H1 (cell line): ENCODE results near the gene FAM9C. TPM values are rescaled to one million over a fixed set of nuclear protein-coding genes. Genes with fewer than 3 reads are reported as not detected.

Experiments
- CTCF ChIA-PET: fragments of 300-600 bp; sonication (Branson Sonifier 250); formaldehyde crosslinking; loops from one replicate; lab custom pipeline; 2021; ENCODE audit not compliant: partially characterized antibody; lab: Charles Lee
- POLR2A ChIA-PET: fragments of 300-600 bp; sonication (Branson Sonifier 250); formaldehyde crosslinking; loops from one replicate; lab custom pipeline; 2021; ENCODE audit warnings: inconsistent platforms; ENCODE audit not compliant: partially characterized antibody; lab: Charles Lee
- DNase-seq, 2 experiments: peaks; one replicate each; pipeline versions ENCODE4 v3.0.0 to v3.0.0-alpha.2; 2010 to 2022; ENCODE audit warnings: low spot score in 2 of 2, low read depth in 1 of 2, mixed read lengths in 1 of 2
- FAIRE-seq: peaks from 2 replicates; lab custom pipeline; 2011; peaks lifted over from hg19 to GRCh38; lab: Jason Lieb, UNC
- H2AFZ ChIP-seq: 2 replicates; pipeline ENCODE4 v1.8.1; 2012; ENCODE audit warnings: low read length, inconsistent platforms
- H2AK5ac ChIP-seq: 2 replicates; pipeline ENCODE4 v1.6.1; 2013; ENCODE audit warnings: low read depth, low read length
- H2BK120ac ChIP-seq: replicated peaks from 2 replicates; pipeline ENCODE3; 2013; ENCODE audit warnings: low read depth, low read length, inconsistent platforms
- H2BK12ac ChIP-seq: 2 replicates; pipeline ENCODE4 v1.6.1; 2013; ENCODE audit warnings: low read depth, low read length
- H2BK15ac ChIP-seq: 2 replicates; pipeline ENCODE4 v1.6.1; 2013; ENCODE audit warnings: low read length
- H2BK20ac ChIP-seq: 2 replicates; pipeline ENCODE4 v1.6.1; 2013; ENCODE audit warnings: low read length
- H2BK5ac ChIP-seq: 2 replicates; pipeline ENCODE4 v1.6.1; 2013; ENCODE audit warnings: low read depth, low read length
- H3K14ac ChIP-seq: 2 replicates; pipeline ENCODE4 v1.6.1; 2013; ENCODE audit warnings: inconsistent platforms; ENCODE audit not compliant: insufficient read length
- H3K18ac ChIP-seq: 2 replicates; pipeline ENCODE4 v1.6.1; 2013; ENCODE audit warnings: low read length; ENCODE audit errors: extremely low read depth
- H3K23ac ChIP-seq: 2 replicates; pipeline ENCODE4 v1.6.1; 2013; ENCODE audit warnings: inconsistent platforms; ENCODE audit not compliant: insufficient read length
- H3K23me2 ChIP-seq: 2 replicates; pipeline ENCODE4 v1.6.1; 2013; ENCODE audit warnings: low read depth, low read length
- H3K27ac ChIP-seq: 2 replicates; pipeline ENCODE4 v1.6.1; 2011; ENCODE audit warnings: low read depth, low read length, inconsistent platforms
- H3K27me3 ChIP-seq, 4 experiments: replicated peaks in 1 of 4; 1 replicate in 1 of 4; 2 replicates in 3 of 4; pipeline versions ENCODE4 v1.6.1 to v1.8.1; 2011 to 2013; ENCODE audit warnings: low read length in 3 of 4, mild to moderate bottlenecking in 3 of 4, inconsistent platforms in 2 of 4, mixed read lengths in 2 of 4, moderate library complexity in 1 of 4; ENCODE audit not compliant: control insufficient read depth in 3 of 4, insufficient read depth in 3 of 4; ENCODE audit errors: extremely low read depth in 1 of 4
- H3K36me3 ChIP-seq, 4 experiments: 2 replicates each; pipeline versions ENCODE4 v1.6.1 to v1.8.1; 2011 to 2013; ENCODE audit warnings: mild to moderate bottlenecking in 4 of 4, low read length in 3 of 4, moderate library complexity in 2 of 4, control low read depth in 1 of 4, inconsistent platforms in 1 of 4; ENCODE audit not compliant: insufficient read depth in 4 of 4, control insufficient read depth in 2 of 4
- H3K4ac ChIP-seq: replicated peaks from 2 replicates; pipeline ENCODE3; 2013; ENCODE audit warnings: low read length, low read depth, mixed read lengths, inconsistent platforms; ENCODE audit not compliant: insufficient read length
- H3K4me1 ChIP-seq, 4 experiments: replicated peaks in 1 of 4; 1 replicate in 1 of 4; 2 replicates in 3 of 4; pipeline versions ENCODE4 v1.6.1 to v1.8.1; 2011 to 2013; ENCODE audit warnings: low read length in 3 of 4, inconsistent platforms in 2 of 4, mixed read lengths in 1 of 4; ENCODE audit not compliant: insufficient read depth in 4 of 4, control insufficient read depth in 3 of 4
- H3K4me2 ChIP-seq, 2 experiments: 2 replicates each; pipeline versions ENCODE4 v1.6.1 to v1.8.1; 2011 to 2013; ENCODE audit warnings: low read depth in 2 of 2, low read length in 2 of 2, control low read depth in 1 of 2, inconsistent platforms in 1 of 2, mild to moderate bottlenecking in 1 of 2; ENCODE audit not compliant: insufficient read depth in 1 of 2
- H3K4me3 ChIP-seq, 4 experiments: fragments of 200-600, 300-600 bp in 1 of 4; sonication (generic), shearing (Covaris generic), sonication (Bioruptor Twin) in 1 of 4; 2 replicates each; pipeline versions ENCODE4 v1.5.1 to v1.8.1; 2011 to 2016; ENCODE audit warnings: low read length in 4 of 4, low read depth in 3 of 4, control low read depth in 2 of 4, inconsistent platforms in 2 of 4, mild to moderate bottlenecking in 2 of 4, mixed read lengths in 1 of 4, moderate library complexity in 1 of 4; ENCODE audit not compliant: insufficient read depth in 2 of 4; ENCODE audit errors: extremely low read depth in 1 of 4
- H3K56ac ChIP-seq: replicated peaks from 2 replicates; pipeline ENCODE3; 2013; ENCODE audit warnings: low read depth, mild to moderate bottlenecking, mixed read lengths, low read length, inconsistent platforms; ENCODE audit not compliant: insufficient read length
- H3K79me1 ChIP-seq: 2 replicates; pipeline ENCODE4 v1.6.1; 2013; ENCODE audit warnings: low read depth, low read length, control low read depth
- H3K79me2 ChIP-seq, 2 experiments: 2 replicates each; pipeline versions ENCODE4 v1.6.1 to v1.8.1; 2012 to 2013; ENCODE audit warnings: low read length in 2 of 2, mild to moderate bottlenecking in 2 of 2, inconsistent platforms in 1 of 2; ENCODE audit not compliant: insufficient read depth in 2 of 2, control insufficient read depth in 1 of 2
- H3K9ac ChIP-seq, 4 experiments: replicated peaks in 1 of 4; 1 replicate in 1 of 4; 2 replicates in 3 of 4; pipeline versions ENCODE4 v1.6.1 to v1.8.1; 2011 to 2013; ENCODE audit warnings: low read depth in 3 of 4, low read length in 3 of 4, control low read depth in 2 of 4, mild to moderate bottlenecking in 2 of 4, moderate library complexity in 2 of 4, inconsistent platforms in 1 of 4; ENCODE audit errors: extremely low read depth in 1 of 4
- H3K9me3 ChIP-seq, 2 experiments: 2 replicates each; pipeline versions ENCODE4 v1.6.1 to v1.8.1; 2012 to 2013; ENCODE audit warnings: mild to moderate bottlenecking in 2 of 2, moderate library complexity in 2 of 2, control low read depth in 1 of 2, inconsistent platforms in 1 of 2, low read depth in 1 of 2, low read length in 1 of 2, mixed read lengths in 1 of 2; ENCODE audit not compliant: insufficient read depth in 2 of 2
- H4K20me1 ChIP-seq, 2 experiments: replicated peaks in 1 of 2; 2 replicates each; pipeline versions ENCODE3 to v1.8.1; 2011 to 2013; ENCODE audit warnings: inconsistent platforms in 2 of 2, low read length in 2 of 2, mild to moderate bottlenecking in 1 of 2; ENCODE audit not compliant: insufficient read depth in 2 of 2, control insufficient read depth in 1 of 2
- H4K5ac ChIP-seq: 2 replicates; pipeline ENCODE4 v1.6.1; 2013; ENCODE audit warnings: low read length, low read depth, mixed read lengths, inconsistent platforms; ENCODE audit not compliant: insufficient read length
- H4K8ac ChIP-seq: 2 replicates; pipeline ENCODE4 v1.8.0; 2013; ENCODE audit warnings: mild to moderate bottlenecking, moderate library complexity, low read length, inconsistent platforms; ENCODE audit not compliant: insufficient read depth; ENCODE audit errors: extremely low read depth
- H4K91ac ChIP-seq: replicated peaks from 2 replicates; pipeline ENCODE3; 2013; ENCODE audit warnings: low read length, mixed read lengths, inconsistent platforms; ENCODE audit not compliant: insufficient read length
- BCL11A ChIP-seq, 2 experiments: IDR thresholded peaks; one replicate each; pipeline ENCODE4 v1.6.1; 2011; ENCODE audit warnings: low read depth in 2 of 2, low read length in 2 of 2, mild to moderate bottlenecking in 2 of 2
- BRCA1 ChIP-seq: IDR thresholded peaks from 2 replicates; pipeline ENCODE4 v1.6.1; 2012; ENCODE audit warnings: low read depth, low read length, improper control_type of control experiment
- CHD1 ChIP-seq: IDR thresholded peaks from 2 replicates; pipeline ENCODE4 v1.6.1; 2012; ENCODE audit warnings: low read depth, low read length, improper control_type of control experiment
- E2F6 ChIP-seq: IDR thresholded peaks from 2 replicates; pipeline ENCODE4 v1.6.1; 2012; ENCODE audit warnings: inconsistent platforms
- PHF8 ChIP-seq: fragments of 200-600 bp; sonication (generic); conservative IDR thresholded peaks from 2 replicates; pipeline ENCODE4 v1.7.1; 2012; ENCODE audit warnings: low read depth, mild to moderate bottlenecking, inconsistent platforms, low read length, moderate library complexity
- POLR2AphosphoS5 ChIP-seq: IDR thresholded peaks from 2 replicates; pipeline ENCODE4 v1.6.1; 2011; ENCODE audit warnings: low read depth, low read length
- RAD21 ChIP-seq, 2 experiments: IDR thresholded peaks in 1 of 2; conservative IDR thresholded peaks in 1 of 2; 2 replicates each; pipeline ENCODE4 v1.6.1; 2011; ENCODE audit warnings: low read depth in 2 of 2, low read length in 2 of 2, improper control_type of control experiment in 1 of 2, inconsistent platforms in 1 of 2, mild to moderate bottlenecking in 1 of 2, moderate library complexity in 1 of 2
- RNF2 ChIP-seq: fragments of 200-900, 300-1000 bp; sonication (generic); IDR thresholded peaks from 2 replicates; pipeline ENCODE4 v1.7.1; 2016; ENCODE audit warnings: borderline replicate concordance, low read depth, mild to moderate bottlenecking, antibody characterized with exemption, low read length; ENCODE audit not compliant: poor library complexity, severe bottlenecking; ENCODE audit errors: missing control alignments
- SP4 ChIP-seq: IDR thresholded peaks from 2 replicates; pipeline ENCODE4 v1.6.1; 2012; ENCODE audit warnings: low read length, inconsistent platforms
- TAF7 ChIP-seq: optimal IDR thresholded peaks from 2 replicates; pipeline ENCODE3; 2011; ENCODE audit warnings: low read depth, mild to moderate bottlenecking, inconsistent platforms, low read length, moderate library complexity, borderline replicate concordance
- WGBS, 2 experiments: shearing (Covaris generic) in 1 of 2; methylation state at CpG; one replicate each; pipeline versions ENCODE4 v1.1.6 to v1.1.7; 2013 to 2015; ENCODE audit warnings: low lambda C conversion rate in 2 of 2, mixed read lengths in 2 of 2, inconsistent platforms in 1 of 2, low coverage in 1 of 2, missing lambda C conversion rate in 1 of 2; ENCODE audit not compliant: insufficient replicate concordance in 2 of 2, insufficient coverage in 1 of 2, insufficient read length in 1 of 2; ENCODE audit errors: extremely low coverage in 1 of 2, missing lambda C conversion rate in 1 of 2; 5-methylcytosine and 5-hydroxymethylcytosine counted together
- polyA plus RNA-seq, 7 experiments: library from polyadenylated mRNA; depleted of rRNA in 3 of 7; stranded (reverse) in 5 of 7; unstranded in 2 of 7; fragments of >200 nt in 5 of 7; fragments of 200-250 nt in 2 of 7; gene quantifications; 1 replicate in 5 of 7; 2 replicates in 1 of 7; 4 replicates in 1 of 7; pipeline versions ENCODE4 v1.2.1 to v1.2.3, GENCODE V29; 2011 to 2013; ENCODE audit warnings: missing spikeins in 2 of 7, mixed read lengths in 2 of 7
- total RNA-seq: library from RNA; stranded (reverse); fragmentation: NEBNext Ultra II Directional; extraction: Animal tissue kit (Norgen Biotek cat#: 25700); gene quantifications from 2 replicates; pipeline ENCODE4 v1.2.1, GENCODE V29; 2021

Gene FAM9C
- total and polyA plus RNA-seq, 2 of the 8 experiments (the other 6 are each of a cell fraction or from before 2014, with no cell fraction given): not detected

GRCh38 chrX:12988797-12989196 lies 55.6 kb downstream of the FAM9C start:
- DNase-seq (no peak), FAIRE-seq (no peak)
- H3K27ac ChIP-seq: no peak overlapping the region
- H3K27me3 ChIP-seq: no peaks in the 10 kb centered on the region
- H3K23ac ChIP-seq: no peak overlapping the region
- H2BK120ac ChIP-seq: no peak overlapping the region
- H3K79me2 ChIP-seq: no peaks in the 10 kb centered on the region
- H2BK5ac ChIP-seq: no peak overlapping the region
- H3K23me2 ChIP-seq: no peaks in the 10 kb centered on the region
- H3K4me2 ChIP-seq: no peak overlapping the region
- no peaks in the 10 kb centered on the region for H4K20me1 ChIP-seq
- no peak overlapping the region for H2BK20ac ChIP-seq
- H2BK12ac ChIP-seq: no peak overlapping the region
- no peaks in the 10 kb centered on the region for H3K9me3 ChIP-seq
- no peak overlapping the region for H2BK15ac ChIP-seq
- ChIA-PET CTCF (no interaction called here), POLR2A (interaction anchor here (1.6 to 2.6 kb wide), 2 partner anchors 10 to 14 kb away, joined by 5 to 10 read pairs; partner anchors contain the start of gene TMSB4X)
- no peak overlapping the region for H4K91ac ChIP-seq
- H4K8ac ChIP-seq: no peak overlapping the region
- WGBS, 2 experiments: 80% methylated on average over 7 of the region's 7 CpGs; no CpG with 5 or more reads in 1 of the 2 experiments
- no peak overlapping the region for H3K56ac ChIP-seq
- H3K4me1 ChIP-seq: no peaks in the 10 kb centered on the region
- H2AFZ ChIP-seq: no peak overlapping the region
- no peak overlapping the region for H3K4ac ChIP-seq
- no peak overlapping the region for H3K4me3 ChIP-seq
- H3K79me1 ChIP-seq: no peaks in the 10 kb centered on the region
- H3K18ac ChIP-seq: no peak overlapping the region
- H2AK5ac ChIP-seq: no peak overlapping the region
- H3K9ac ChIP-seq: no peak overlapping the region
- TF ChIP-seq BCL11A (IDR thresholded peaks at IDR 0.05; ENCODE audit: low read depth in 2 of 2, low read length in 2 of 2) (no peak), E2F6 (no peak), RNF2 (no peak), BRCA1 (no peak), SP4 (no peak), CHD1 (no peak), TAF7 (no peak), RAD21 (IDR thresholded peaks at IDR 0.05 in 1 of 2, conservative IDR thresholded peaks at IDR 0.05 in 1 of 2; ENCODE audit: low read depth in 2 of 2, low read length in 2 of 2) (no peak), PHF8 (no peak), POLR2AphosphoS5 (no peak)
- no peak overlapping the region for H3K14ac ChIP-seq
- H3K36me3 ChIP-seq: no peaks in the 10 kb centered on the region
- no peak overlapping the region for H4K5ac ChIP-seq
